Astrocyte of the spinal cord (primary cell): ENCODE results near the gene AXDND1.
"Not testable (repeated sequence)": the region's sequence is repeated elsewhere in the genome, so short reads cannot be mapped to it uniquely, and the experiment has no call there.

Experiments used
- DNase-seq: peaks from one replicate; pipeline ENCODE4 v3.0.0; 2011; ENCODE audit warnings: low read depth, low spot score
- H3K4me3 ChIP-seq: 2 replicates; pipeline ENCODE4 v1.5.1; 2011; ENCODE audit warnings: low read depth, mild to moderate bottlenecking, low read length, moderate library complexity
- CTCF ChIP-seq: IDR thresholded peaks from 2 replicates; pipeline ENCODE4 v1.5.1; 2012; ENCODE audit warnings: low read depth, mild to moderate bottlenecking, low read length, inconsistent platforms
- in situ Hi-C: cut with HindIII; loops from 2 replicates; pipeline ENCODE4 v1.10.0; 2017; ENCODE audit warnings: low sequenced_read_pairs

Gene AXDND1

DNA sequence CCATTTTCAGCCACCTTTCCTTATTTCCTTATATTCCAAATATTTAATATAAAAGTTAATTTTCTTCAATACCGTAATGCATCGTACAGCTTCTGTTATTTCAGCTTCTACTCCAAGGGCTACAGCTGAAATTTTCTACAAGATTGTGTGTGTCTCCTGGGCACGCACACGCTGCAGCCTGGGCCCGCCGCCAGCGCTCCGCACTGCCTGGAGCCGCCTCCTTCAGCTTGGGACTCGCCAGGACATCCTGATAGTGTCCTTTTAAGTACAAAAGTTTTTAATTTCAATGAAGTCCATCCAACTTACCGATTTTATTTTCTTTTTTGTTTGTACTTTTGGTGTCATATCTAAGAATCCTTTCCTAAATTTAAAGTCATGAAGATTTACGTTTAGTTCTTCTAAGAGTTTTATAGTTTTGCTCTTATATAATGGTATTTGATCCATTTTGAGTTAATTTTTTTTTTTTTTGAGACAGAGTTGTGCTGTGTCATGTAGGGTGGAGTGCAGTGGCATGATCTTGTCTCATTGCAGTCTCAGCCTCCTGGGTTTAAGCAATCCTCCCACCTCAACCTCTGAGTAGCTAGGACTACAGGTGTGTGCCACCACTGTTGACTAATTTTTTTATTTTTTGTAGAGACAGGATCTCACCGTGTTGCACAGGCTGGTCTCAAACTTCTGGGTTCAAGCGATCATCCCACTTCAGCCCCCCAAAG is 82.8 kb downstream of the AXDND1 start:
- no peak for DNase-seq
- H3K4me3 ChIP-seq, result no peak overlapping the region
- in situ Hi-C loops, result no loop called here
- no peak for TF ChIP-seq CTCF

GRCh38 chr1:179459606-179460206 is 93.9 kb downstream of the AXDND1 start:
- DNase-seq, H3K4me3 ChIP-seq, in situ Hi-C loops: not testable (repeated sequence)

DNA sequence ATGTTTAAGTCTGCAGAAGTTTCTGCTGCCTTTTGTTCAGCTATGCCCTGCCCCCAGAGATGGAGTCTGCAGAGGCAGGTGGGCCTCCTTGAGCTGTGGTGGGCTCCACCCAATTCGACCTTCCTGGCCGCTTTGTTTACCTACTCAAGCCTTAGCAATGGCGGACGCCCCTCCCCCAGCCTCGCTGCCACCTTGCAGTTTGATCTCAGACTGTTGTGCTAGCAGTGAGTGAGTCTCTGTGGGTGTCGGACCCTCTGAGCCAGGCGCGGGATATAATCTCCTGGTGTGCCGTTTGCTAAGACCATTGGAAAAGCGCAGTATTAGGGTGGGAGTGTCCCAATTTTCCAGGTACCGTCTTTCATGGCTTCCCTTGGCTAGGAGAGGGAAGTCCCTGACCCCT is 99.9 kb downstream of the AXDND1 start:
- in situ Hi-C loops, H3K4me3 ChIP-seq, DNase-seq: not testable (repeated sequence)

- in situ Hi-C loops, result no loop called here
- no peak for DNase-seq
- no peak overlapping the region for H3K4me3 ChIP-seq
- no peak for TF ChIP-seq CTCF
Measured at GRCh38 chr1:179474713-179475112, 108.9 kb downstream of the AXDND1 start.

DNA sequence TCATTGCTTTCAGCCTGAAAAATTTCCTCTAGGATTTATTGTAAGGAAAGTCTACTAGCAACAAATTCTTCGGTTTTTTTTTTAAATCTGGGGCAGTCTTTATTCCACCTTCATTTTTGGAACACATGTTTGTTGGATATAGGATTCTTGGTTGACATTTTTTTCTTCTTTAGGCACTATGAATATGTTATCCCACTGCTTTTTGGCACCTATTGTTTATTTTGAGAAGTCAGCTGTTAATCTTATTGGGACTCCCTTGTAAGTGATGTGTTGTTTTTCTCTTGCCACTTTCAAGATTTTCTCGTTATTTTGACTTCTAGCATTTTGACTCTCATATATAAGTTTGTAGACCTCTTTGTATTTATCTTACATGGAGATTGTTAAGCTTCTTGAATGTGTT is 110.7 kb downstream of the AXDND1 start:
- in situ Hi-C loops, result no loop called here
- no peak for DNase-seq
- no peak for TF ChIP-seq CTCF
- no peak overlapping the region for H3K4me3 ChIP-seq

DNA sequence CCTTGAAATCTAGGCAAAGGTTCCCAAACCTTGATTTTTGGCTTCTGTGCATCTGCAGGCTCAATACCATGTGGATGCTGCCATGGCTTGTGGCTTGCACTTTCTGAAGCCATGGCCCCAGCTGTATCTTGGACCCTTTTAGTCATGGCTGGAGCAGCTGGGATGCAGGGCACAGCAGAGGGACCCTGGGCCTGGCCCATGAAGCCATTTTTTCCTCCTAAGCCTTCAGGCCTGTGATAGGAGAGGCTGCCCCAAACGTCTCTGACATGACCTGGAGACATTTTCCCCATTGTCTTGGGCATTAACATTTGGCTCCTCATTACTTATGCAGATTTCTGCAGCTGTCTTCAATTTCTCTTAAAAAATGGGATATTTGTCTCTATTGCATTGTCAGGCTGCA is 112.6 kb downstream of the AXDND1 start:
- H3K4me3 ChIP-seq, result no peak overlapping the region
- in situ Hi-C loops, result no loop called here
- DNase-seq, result no peak
- TF ChIP-seq CTCF, result no peak

GRCh38 chr1:179490611-179491010 is 124.8 kb downstream of the AXDND1 start:
- in situ Hi-C loops, result no loop called here
- H3K4me3 ChIP-seq, result no peak overlapping the region
- no peak for TF ChIP-seq CTCF
- no peak for DNase-seq
